ENCODE data around the gene CYTH1. TPM values are rescaled to one million over a fixed set of nuclear protein-coding genes. Genes with fewer than 3 reads are reported as not detected.
A peak's percentile ranks its signal among the peaks of the same experiment; 100 is the strongest.

Gene CYTH1
- total RNA-seq, 1 donor from 2014 or later = 147 TPM

DNA sequence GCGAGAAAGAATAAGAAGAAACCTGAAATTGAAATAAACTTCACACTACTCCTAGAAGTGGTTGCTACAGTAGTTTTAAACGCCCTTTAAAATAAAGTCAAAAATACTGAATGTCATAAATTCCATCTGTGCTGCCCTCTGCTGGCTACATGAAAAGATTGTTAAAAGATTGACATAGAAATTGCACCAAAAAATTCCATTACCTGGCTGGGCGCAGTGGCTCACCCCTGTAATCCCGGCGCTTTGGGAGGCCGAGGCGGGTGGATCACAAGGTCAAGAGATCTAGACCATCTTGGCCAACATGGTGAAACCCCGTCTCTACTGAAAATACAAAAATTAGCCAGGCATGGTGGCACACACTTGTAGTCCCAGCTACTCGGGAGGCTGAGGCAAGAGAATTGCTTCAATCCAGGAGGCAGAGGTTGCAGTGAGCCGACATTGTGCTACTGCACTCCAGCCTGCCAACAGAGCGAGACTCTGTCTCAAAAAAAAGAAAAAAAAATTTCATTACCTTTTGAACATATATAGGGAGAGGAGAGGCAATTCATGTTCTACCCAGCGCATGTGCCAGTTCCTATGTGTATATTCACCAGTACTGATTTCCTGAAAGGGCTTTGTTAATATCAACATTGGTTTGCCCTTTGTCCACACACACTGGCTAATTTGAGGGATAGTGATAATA, 36.5 kb downstream of the CYTH1 start:
- no peak for DNase-seq (ENCODE audit: low spot score)
- peaks cover 85% of the 10 kb centered on the region for H3K4me1 Mint-ChIP-seq (ENCODE audit: low read depth)
- H3K9me3 Mint-ChIP-seq = no peaks in the 10 kb centered on the region
- peaks cover 17% of the 10 kb centered on the region for H3K36me3 Mint-ChIP-seq (ENCODE audit: low read depth)
- H3K27ac Mint-ChIP-seq = peak overlapping the region; percentile 75
- intact Hi-C loops (cut with micrococcal nuclease) = loop anchor here (1.0 kb wide), 1 partner anchor 248 kb away; no protein-coding TSS in a partner anchor
- no peaks in the 10 kb centered on the region for H3K27me3 Mint-ChIP-seq (ENCODE audit: insufficient read depth)
- H3K4me3 Mint-ChIP-seq = peak overlapping the region; percentile 53

DNA sequence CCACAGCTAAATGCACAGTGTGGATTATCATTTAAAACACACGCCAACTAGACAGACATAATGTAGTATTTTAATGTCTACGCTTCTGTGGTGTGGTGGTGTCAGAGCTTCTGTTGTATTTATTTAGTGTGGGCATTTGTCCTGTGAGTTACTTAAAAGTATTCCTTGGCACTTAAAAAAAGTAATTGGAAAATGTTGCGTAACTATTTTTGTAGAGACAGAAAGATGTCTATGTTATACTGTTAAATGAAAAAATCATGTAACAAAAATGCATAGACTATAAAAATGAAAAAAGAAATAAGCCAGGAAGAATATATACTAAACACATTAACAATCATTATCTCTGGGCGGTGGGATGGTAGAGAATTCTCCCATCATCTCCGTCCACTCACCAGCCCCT, 39.2 kb downstream of the CYTH1 start:
- Mint-ChIP-seq H3K27me3 (ENCODE audit: insufficient read depth) (no peaks in the 10 kb centered on the region), H3K4me1 (ENCODE audit: low read depth) (peaks cover 82% of the 10 kb centered on the region), H3K4me3 (no peak overlapping the region), H3K36me3 (ENCODE audit: low read depth) (peaks cover 26% of the 10 kb centered on the region), H3K27ac (peak overlapping the region; percentile 42), H3K9me3 (no peaks in the 10 kb centered on the region)
- intact Hi-C loops (cut with micrococcal nuclease) = no loop called here
- DNase-seq (ENCODE audit: low spot score) = no peak

DNA sequence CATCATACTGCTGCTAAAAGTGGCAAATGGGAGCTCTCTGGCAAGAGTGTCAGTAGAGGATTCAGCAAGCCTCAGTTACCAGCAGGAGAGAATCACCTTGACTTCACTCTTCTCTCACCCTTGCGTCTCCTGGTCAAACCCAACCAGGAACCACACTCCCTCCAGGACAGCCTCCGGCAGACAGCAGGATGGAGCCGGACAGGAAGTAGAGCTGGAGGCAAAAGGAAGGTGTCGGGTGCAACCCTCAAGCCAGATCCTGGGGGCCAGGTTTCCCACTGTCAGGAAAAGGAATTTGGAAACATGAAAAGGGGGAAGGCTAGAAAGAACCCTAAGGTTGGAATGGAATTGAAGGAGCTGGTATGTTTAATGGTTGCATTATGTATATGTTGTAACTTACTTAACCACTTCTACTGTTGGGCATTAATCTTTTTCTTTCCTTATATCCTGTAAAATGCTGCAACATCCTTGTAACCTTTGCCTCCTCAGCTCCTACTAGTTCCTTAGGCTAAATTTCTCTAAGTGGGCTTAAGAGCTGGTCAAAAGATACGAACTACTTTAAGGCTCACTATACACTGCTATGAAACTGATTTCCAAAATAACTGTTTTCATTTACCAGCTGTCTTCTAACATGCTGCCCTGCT, 40.3 kb downstream of the CYTH1 start:
- Mint-ChIP-seq H3K4me3 (no peak overlapping the region), H3K36me3 (ENCODE audit: low read depth) (peaks cover 23% of the 10 kb centered on the region), H3K4me1 (ENCODE audit: low read depth) (peaks cover 82% of the 10 kb centered on the region), H3K9me3 (no peaks in the 10 kb centered on the region), H3K27me3 (ENCODE audit: insufficient read depth) (no peaks in the 10 kb centered on the region), H3K27ac (peak overlapping the region; percentile 74)
- no peak for DNase-seq (ENCODE audit: low spot score)
- intact Hi-C loops (cut with micrococcal nuclease) = no loop called here

DNA sequence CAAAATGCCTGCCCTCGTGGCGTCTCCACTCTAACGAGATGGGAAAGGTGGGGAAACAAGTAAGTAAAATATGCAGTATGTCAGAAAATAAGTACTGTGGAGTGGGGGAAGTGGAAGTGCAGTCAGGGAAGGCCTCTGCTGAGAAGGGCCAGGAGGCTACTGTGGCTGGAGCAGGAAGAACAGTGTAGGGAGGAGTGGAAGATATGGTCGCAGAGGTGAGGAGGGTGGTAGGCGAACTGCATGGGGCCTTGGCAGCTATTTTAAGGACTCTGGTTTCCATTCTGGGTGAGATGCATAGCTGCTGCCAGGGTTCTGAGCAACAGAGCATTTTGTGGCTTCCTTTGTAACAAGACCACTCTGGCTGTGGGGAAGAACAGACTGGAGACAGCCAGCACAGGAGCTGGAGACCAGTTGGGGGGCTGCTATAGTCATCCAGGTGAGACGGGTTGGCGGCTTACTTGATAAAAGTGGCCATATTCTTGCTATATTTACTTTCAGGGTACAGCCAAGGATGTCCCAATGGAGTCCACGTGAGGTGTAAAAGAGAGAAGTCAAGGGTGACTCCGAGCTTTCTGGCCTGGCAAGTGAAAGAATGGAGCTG, 42.6 kb downstream of the CYTH1 start:
- H3K36me3 Mint-ChIP-seq (ENCODE audit: low read depth) = peaks cover 19% of the 10 kb centered on the region
- no peak overlapping the region for H3K4me3 Mint-ChIP-seq
- peak overlapping the region; percentile 54 for H3K27ac Mint-ChIP-seq
- intact Hi-C loops (cut with micrococcal nuclease) = loop anchor here (5.0 kb wide), 1 partner anchor 38 kb away; no protein-coding TSS in a partner anchor
- no peak for DNase-seq (ENCODE audit: low spot score)
- H3K9me3 Mint-ChIP-seq = no peaks in the 10 kb centered on the region
- no peaks in the 10 kb centered on the region for H3K27me3 Mint-ChIP-seq (ENCODE audit: insufficient read depth)
- H3K4me1 Mint-ChIP-seq (ENCODE audit: low read depth) = peaks cover 81% of the 10 kb centered on the region

DNA sequence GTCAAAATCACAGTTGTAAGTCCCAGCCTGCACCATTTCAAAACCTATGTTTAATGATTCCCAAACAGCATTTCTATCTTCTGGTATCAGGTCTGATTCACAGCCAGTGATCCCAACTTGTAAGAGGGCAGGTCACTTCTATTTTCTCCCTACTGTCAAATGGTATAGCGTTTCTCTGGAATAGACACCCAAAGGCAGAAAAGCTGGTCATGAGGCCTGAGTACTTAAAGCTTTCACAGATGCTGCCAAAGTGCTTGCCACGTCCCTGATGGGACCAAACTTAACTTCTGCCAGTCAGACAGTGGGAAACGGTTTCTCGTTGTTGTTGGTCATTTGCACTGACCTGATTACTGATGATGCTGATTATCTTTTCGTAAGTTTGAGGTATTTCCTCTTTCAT, 43.4 kb downstream of the CYTH1 start:
- no peak for DNase-seq (ENCODE audit: low spot score)
- Mint-ChIP-seq H3K27ac (peak overlapping the region; percentile 54), H3K27me3 (ENCODE audit: insufficient read depth) (no peaks in the 10 kb centered on the region), H3K9me3 (no peaks in the 10 kb centered on the region), H3K4me1 (ENCODE audit: low read depth) (peaks cover 76% of the 10 kb centered on the region), H3K4me3 (no peak overlapping the region), H3K36me3 (ENCODE audit: low read depth) (peaks cover 14% of the 10 kb centered on the region)
- intact Hi-C loops (cut with micrococcal nuclease) = loop anchor here (5.0 kb wide), 1 partner anchor 39 kb away; no protein-coding TSS in a partner anchor

DNA sequence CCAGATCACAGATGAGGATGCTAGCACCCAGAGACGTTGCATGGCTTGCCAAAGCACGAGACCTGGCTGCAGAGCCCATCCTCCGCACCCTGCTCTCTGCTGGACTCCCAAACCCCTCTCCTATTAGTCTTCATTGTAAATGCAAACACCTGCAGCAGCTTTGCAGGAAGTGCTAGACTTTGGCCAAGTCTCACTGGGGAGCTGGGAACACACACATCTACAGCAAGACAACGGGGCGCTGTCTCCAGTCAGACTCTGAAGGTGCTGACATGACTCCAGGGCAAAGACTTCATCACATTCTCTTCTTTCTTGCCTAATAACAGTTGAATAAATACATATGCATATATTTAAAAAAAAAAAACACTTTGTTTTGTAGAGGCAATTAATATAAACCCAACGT, 43.8 kb downstream of the CYTH1 start:
- Mint-ChIP-seq H3K4me1 (ENCODE audit: low read depth) (peaks cover 77% of the 10 kb centered on the region), H3K9me3 (no peaks in the 10 kb centered on the region), H3K27ac (peak overlapping the region; percentile 70), H3K36me3 (ENCODE audit: low read depth) (peaks cover 14% of the 10 kb centered on the region), H3K27me3 (ENCODE audit: insufficient read depth) (no peaks in the 10 kb centered on the region), H3K4me3 (no peak overlapping the region)
- intact Hi-C loops (cut with micrococcal nuclease) = loop anchor here (5.0 kb wide), 1 partner anchor 39 kb away; no protein-coding TSS in a partner anchor
- no peak for DNase-seq (ENCODE audit: low spot score)

DNA sequence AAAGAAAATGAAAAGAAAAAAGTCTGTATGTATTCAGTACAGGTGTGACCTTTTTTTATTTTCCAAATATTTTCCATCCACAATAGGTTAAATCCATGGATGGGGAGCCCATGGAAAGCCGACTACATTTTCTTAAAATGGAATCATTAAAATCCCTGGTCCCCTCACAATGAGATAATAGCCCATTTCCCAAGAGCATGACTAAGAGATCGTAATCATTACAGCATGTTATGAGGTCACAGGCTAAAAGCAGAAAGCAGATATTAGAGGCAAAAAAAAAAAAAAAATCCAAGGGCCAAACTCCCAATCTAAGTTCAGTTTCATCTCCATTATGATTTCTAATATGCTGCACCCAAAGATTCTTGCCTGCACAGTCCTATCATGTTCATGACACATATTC, 44.7 kb downstream of the CYTH1 start:
- Mint-ChIP-seq H3K36me3 (ENCODE audit: low read depth) (peaks cover 15% of the 10 kb centered on the region), H3K27me3 (ENCODE audit: insufficient read depth) (no peaks in the 10 kb centered on the region), H3K4me3 (peak overlapping the region; percentile 84), H3K27ac (peak overlapping the region; percentile 89), H3K9me3 (no peaks in the 10 kb centered on the region), H3K4me1 (ENCODE audit: low read depth) (peaks cover 78% of the 10 kb centered on the region)
- DNase-seq (ENCODE audit: low spot score) = no peak
- intact Hi-C loops (cut with micrococcal nuclease) = loop anchor here (2.0 to 5.0 kb wide), 2 partner anchors 15 to 40 kb away; no protein-coding TSS in a partner anchor

DNA sequence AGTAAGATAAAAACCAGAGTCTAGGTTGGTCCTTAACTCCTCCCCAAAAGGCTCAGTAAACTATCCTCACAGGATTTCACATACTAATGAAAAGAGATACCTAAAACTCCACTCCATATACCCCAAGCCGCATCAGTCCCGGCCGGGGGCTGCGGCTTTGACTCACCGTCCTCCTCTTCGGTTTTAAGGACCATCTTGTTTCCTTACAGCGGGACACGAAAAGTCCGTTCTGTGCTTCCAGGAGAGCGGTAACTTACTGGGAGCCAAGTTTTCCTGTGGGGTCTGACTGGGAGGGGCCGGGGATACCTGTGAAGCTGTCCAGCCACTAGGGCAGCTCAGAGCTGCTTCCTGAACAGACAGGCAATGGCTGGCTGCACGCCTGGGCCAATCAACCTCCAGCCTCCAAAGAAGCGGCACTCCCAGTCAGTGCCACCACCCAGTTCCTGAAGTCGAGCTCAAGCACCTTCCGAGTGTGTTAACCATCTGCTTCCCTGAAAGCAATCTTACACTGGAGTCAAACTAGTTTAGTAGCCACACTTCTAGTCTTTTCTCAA, 45.5 kb downstream of the CYTH1 start:
- H3K4me3 Mint-ChIP-seq = peak overlapping the region; percentile 84
- H3K27me3 Mint-ChIP-seq (ENCODE audit: insufficient read depth) = no peaks in the 10 kb centered on the region
- intact Hi-C loops (cut with micrococcal nuclease) = loop anchor here (1.0 to 5.0 kb wide), 3 partner anchors 12 to 41 kb away; no protein-coding TSS in a partner anchor
- no peaks in the 10 kb centered on the region for H3K9me3 Mint-ChIP-seq
- H3K4me1 Mint-ChIP-seq (ENCODE audit: low read depth) = peaks cover 76% of the 10 kb centered on the region
- peaks cover 15% of the 10 kb centered on the region for H3K36me3 Mint-ChIP-seq (ENCODE audit: low read depth)
- DNase-seq (ENCODE audit: low spot score) = peak; percentile 62
- H3K27ac Mint-ChIP-seq = peak overlapping the region; percentile 89

DNA sequence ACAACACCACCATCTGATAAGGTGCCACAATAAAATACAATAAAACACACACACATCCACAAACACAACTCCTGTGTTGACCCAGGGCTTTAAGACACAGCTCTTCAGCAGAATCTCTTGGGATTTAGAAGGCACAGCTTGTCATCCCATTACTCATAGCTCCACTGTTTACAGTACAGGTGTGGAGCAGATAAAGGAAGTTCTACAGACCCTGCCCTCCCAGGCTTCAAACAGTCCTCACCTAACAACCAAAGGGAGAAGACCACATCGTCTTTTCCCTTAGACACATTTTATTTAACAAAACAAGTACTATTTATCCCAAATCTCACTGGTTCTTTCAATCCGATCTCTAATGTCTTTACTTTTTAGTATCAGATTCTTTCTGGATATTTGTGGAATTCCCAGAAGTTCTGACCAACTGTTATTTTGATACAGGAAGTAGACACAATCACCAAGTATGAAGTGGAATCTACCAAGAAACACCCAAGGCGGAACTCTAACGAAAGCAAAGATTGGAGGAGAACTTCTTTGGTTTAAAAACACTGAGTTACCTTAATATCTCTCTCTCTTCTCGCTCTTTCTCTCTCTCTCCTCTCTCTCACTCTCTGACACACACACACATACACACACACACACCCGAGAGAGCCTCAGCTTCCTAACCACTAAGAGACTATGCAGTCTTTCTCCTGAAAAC, 46.1 kb downstream of the CYTH1 start:
- Mint-ChIP-seq H3K36me3 (ENCODE audit: low read depth) (peaks cover 15% of the 10 kb centered on the region), H3K4me3 (peak overlapping the region; percentile 84), H3K4me1 (ENCODE audit: low read depth) (peaks cover 76% of the 10 kb centered on the region), H3K9me3 (no peaks in the 10 kb centered on the region), H3K27ac (peak overlapping the region; percentile 89), H3K27me3 (ENCODE audit: insufficient read depth) (no peaks in the 10 kb centered on the region)
- no peak for DNase-seq (ENCODE audit: low spot score)
- intact Hi-C loops (cut with micrococcal nuclease) = loop anchor here (1.0 to 5.0 kb wide), 3 partner anchors 12 to 41 kb away; no protein-coding TSS in a partner anchor

DNA sequence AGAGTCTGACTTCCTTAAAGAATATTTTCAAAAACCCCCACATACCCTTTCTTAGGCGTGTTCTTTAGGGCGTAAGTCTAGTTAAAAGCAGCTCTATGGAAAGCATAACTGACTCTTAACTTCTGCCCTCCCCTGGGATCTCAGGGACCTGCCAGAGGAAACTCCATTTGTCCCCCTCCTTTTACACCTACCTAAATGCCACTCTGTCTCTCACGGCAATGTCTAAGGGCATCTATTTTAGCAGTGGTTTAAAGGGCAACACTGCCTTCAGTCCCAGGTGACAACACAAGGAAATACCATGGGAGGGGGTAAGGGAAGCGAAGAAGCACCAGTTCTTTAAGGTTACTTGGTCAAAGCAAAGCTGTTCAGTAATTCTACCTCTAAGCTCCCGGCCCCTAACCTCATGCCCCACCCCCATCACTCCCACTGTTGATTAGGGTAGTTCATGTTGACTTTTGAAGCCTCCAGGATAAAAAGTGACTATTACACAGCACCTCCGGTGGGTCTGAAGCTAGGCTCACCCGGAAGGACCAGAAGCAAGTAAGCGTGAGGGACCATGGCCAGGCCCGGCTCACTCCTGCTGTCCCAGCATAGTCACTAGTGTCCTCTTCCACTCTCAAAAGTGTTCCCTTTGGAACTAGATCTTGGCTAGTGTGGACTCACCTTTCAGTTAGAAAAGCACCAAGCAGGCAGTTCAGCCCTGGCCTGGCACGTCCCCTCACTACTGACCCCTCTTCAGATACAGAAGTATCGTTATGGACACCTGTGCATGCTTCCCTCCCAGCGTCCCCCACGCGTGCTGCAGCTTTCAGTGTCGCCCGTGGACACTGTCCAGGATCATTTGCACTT, 47.1 kb downstream of the CYTH1 start:
- peak overlapping the region; percentile 84 for H3K4me3 Mint-ChIP-seq
- H3K27ac Mint-ChIP-seq = peak overlapping the region; percentile 89
- peaks cover 12% of the 10 kb centered on the region for H3K36me3 Mint-ChIP-seq (ENCODE audit: low read depth)
- peaks cover 74% of the 10 kb centered on the region for H3K4me1 Mint-ChIP-seq (ENCODE audit: low read depth)
- no peak for DNase-seq (ENCODE audit: low spot score)
- no peaks in the 10 kb centered on the region for H3K9me3 Mint-ChIP-seq
- no peaks in the 10 kb centered on the region for H3K27me3 Mint-ChIP-seq (ENCODE audit: insufficient read depth)
- intact Hi-C loops (cut with micrococcal nuclease) = loop anchor here (5.0 kb wide), 1 partner anchor 42 kb away; no protein-coding TSS in a partner anchor

DNA sequence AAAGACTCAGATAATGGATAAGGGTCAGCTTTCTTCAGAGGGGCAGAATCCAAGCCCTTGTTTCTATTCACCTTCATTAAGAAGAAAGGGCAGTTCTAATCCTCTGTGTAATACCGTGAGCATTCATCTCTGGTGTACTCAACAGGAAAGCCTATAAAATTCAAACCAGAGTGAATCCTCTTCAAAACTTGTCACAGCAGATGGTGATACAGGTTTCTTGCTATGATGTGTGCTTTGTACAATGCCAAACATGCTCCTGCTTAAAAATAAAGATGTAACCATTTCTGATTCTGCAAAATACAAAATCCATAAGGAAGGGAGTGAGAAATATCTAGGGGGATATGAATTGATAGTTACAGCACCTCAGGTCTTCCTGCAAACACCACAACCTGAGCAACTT, 49.7 kb downstream of the CYTH1 start:
- H3K4me3 Mint-ChIP-seq = no peak overlapping the region

More for the DNA sequence above, 49.7 kb downstream of the CYTH1 start:
- DNase-seq (ENCODE audit: low spot score) = no peak
- Mint-ChIP-seq H3K36me3 (ENCODE audit: low read depth) (peaks cover 9% of the 10 kb centered on the region), H3K4me1 (ENCODE audit: low read depth) (peaks cover 82% of the 10 kb centered on the region), H3K27ac (peak overlapping the region; percentile 47), H3K27me3 (ENCODE audit: insufficient read depth) (no peaks in the 10 kb centered on the region), H3K9me3 (no peaks in the 10 kb centered on the region)
- intact Hi-C loops (cut with micrococcal nuclease) = no loop called here
